Gastrocnemius medialis (tissue), 4 donors: ENCODE results near the gene TBXA2R. TPM values are rescaled to one million over a fixed set of nuclear protein-coding genes. Genes with fewer than 3 reads are reported as not detected.

Experiments
- ATAC-seq, 2 donors: fragments of 150-250 bp; one replicate each; pipeline ENCODE4 v1.9.1; 2016
- DNase-seq, 2 donors: peaks; one replicate each; pipeline ENCODE4 v3.0.0-alpha.2; 2019
- H3K27ac ChIP-seq, 4 donors: fragments of 200-600 bp; sonication (generic); 1 replicate in 1 of 4; 2 replicates in 3 of 4; pipeline ENCODE4 v1.5.1; 2016 to 2018; ENCODE audit warnings: mild to moderate bottlenecking in 2 of 4, moderate library complexity in 1 of 4
- H3K27me3 ChIP-seq, 3 donors: fragments of 200-600 bp; sonication (generic) in 2 of 3; 1 replicate in 1 of 3; 2 replicates in 2 of 3; pipeline versions ENCODE4 v1.5.1 to v1.6.0; 2016 to 2019; ENCODE audit warnings: mild to moderate bottlenecking in 1 of 3, moderate library complexity in 1 of 3
- H3K36me3 ChIP-seq, 2 donors: fragments of 200-600 bp; sonication (generic) in 1 of 2; one replicate each; pipeline ENCODE4 v1.5.1; 2017 to 2018
- H3K4me1 ChIP-seq, 2 donors: fragments of 200-600 bp; sonication (generic) in 1 of 2; one replicate each; pipeline ENCODE4 v1.5.1; 2016 to 2017; ENCODE audit warnings: mild to moderate bottlenecking in 2 of 2
- H3K4me3 ChIP-seq, 4 donors: fragments of 200-600 bp; sonication (generic) in 3 of 4; 1 replicate in 1 of 4; 2 replicates in 3 of 4; pipeline ENCODE4 v1.5.1; 2016 to 2019; ENCODE audit warnings: mild to moderate bottlenecking in 2 of 4
- H3K9me3 ChIP-seq, 3 donors: fragments of 200-600 bp; sonication (generic) in 2 of 3; 1 replicate in 1 of 3; 2 replicates in 2 of 3; pipeline ENCODE4 v1.5.1; 2016 to 2019
- POLR2A ChIP-seq, 2 donors: fragments of 450-650 bp; IDR thresholded peaks; one replicate each; pipeline ENCODE4 v1.6.1; 2017; ENCODE audit warnings: antibody characterized with exemption in 2 of 2, mild to moderate bottlenecking in 2 of 2, moderate library complexity in 2 of 2
- in situ Hi-C, 4 donors: fragments of 200-750 bp; cut with MboI; loops; one replicate each; pipeline versions ENCODE4 v1.15.0 to v1.8.0; 2017; ENCODE audit warnings: low sequenced_read_pairs in 4 of 4
- intact Hi-C: fragments of 100-400 bp; cut with DNase I; formaldehyde crosslinking; loops from one replicate; pipeline ENCODE4 v1.15.1; 2023; ENCODE audit warnings: low total_unique reads
- total RNA-seq, 4 donors: library from RNA; depleted of rRNA; stranded (reverse); fragments of >200 nt; gene quantifications; one replicate each; pipeline versions ENCODE4 v1.1.0 to v1.2.3, GENCODE V29; 2016
- TF ChIP-seq, protein P1 (sequence below), 5 experiments: fragments of 450-650 bp in 3 of 5; fragments of 200-600 bp in 2 of 5; sonication (generic) in 2 of 5; IDR thresholded peaks in 4 of 5; conservative IDR thresholded peaks in 1 of 5; 1 replicate in 4 of 5; 2 replicates in 1 of 5; pipeline ENCODE4 v1.5.1; 2016 to 2019; ENCODE audit warnings: antibody characterized with exemption in 5 of 5, mild to moderate bottlenecking in 3 of 5, moderate library complexity in 3 of 5

TBXA2R gene
- total RNA-seq, 4 donors from 2014 or later = 0.36 to 1.2 (median 0.51) TPM; not detected in 1

DNA sequence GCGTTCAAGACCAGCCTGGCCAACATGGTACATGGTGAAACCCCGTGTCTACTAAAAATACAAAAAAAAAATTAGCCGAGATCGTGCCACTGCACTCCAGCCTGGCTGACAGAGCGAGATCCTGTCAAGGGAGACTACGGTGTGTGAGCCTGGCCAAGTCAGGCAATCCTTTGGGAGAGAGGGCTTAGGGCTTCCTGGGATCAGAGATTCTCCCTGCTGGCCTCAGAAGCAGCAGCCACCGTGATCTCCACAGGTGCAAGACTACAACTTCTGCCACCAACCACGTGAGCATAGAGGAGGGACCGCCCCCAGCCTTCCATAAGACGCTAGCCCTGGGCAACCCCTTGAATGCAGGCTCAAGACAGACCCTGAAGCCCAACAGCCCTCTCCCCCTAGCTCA is 56.9 kb downstream of the TBXA2R start:
- Histone ChIP-seq H3K4me3 (no peak overlapping the region), H3K4me1 (peaks cover 0 to 6% of the 10 kb centered on the region in 2 donors), H3K27me3 (no peaks in the 10 kb centered on the region), H3K36me3 (no peaks in the 10 kb centered on the region), H3K27ac (no peak overlapping the region), H3K9me3 (no peaks in the 10 kb centered on the region)
- no peak for ATAC-seq
- DNase-seq = no peak
- intact Hi-C loops = loop anchor here (5.0 kb wide), 1 partner anchor 32 kb away; no protein-coding TSS in a partner anchor
- in situ Hi-C loops = no loop called here
- no peak for TF ChIP-seq POLR2A (IDR thresholded peaks at IDR 0.05)
- TF ChIP-seq, protein P1, sequence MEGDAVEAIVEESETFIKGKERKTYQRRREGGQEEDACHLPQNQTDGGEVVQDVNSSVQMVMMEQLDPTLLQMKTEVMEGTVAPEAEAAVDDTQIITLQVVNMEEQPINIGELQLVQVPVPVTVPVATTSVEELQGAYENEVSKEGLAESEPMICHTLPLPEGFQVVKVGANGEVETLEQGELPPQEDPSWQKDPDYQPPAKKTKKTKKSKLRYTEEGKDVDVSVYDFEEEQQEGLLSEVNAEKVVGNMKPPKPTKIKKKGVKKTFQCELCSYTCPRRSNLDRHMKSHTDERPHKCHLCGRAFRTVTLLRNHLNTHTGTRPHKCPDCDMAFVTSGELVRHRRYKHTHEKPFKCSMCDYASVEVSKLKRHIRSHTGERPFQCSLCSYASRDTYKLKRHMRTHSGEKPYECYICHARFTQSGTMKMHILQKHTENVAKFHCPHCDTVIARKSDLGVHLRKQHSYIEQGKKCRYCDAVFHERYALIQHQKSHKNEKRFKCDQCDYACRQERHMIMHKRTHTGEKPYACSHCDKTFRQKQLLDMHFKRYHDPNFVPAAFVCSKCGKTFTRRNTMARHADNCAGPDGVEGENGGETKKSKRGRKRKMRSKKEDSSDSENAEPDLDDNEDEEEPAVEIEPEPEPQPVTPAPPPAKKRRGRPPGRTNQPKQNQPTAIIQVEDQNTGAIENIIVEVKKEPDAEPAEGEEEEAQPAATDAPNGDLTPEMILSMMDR (IDR thresholded peaks at IDR 0.05 in 4 of 5, conservative IDR thresholded peaks at IDR 0.05 in 1 of 5) = no peak

DNA sequence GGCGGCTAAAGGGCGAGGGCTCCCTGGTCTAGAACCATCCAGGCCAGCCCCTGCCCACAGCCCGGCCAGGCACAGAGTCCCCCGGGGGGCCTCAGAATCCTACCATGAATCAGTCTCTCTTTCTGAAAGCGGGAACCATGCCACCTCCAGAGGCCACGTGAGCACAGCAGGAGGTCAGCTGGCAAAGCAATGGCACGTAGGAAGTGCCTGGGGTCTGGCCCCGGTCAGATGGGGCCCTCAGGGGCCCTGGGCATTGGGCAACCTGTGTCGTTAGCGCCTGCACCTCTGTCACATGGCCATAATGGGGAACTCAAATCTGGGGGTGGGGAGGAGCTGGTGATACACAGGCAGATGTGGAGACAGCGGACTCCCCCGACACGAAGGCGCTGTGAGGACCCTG is 58.1 kb downstream of the TBXA2R start:
- in situ Hi-C loops (no loop called here), intact Hi-C loops (loop anchor here (5.0 kb wide), 1 partner anchor 34 kb away; no protein-coding TSS in a partner anchor)
- DNase-seq (no peak), ATAC-seq (no peak)
- H3K27ac ChIP-seq = no peak overlapping the region
- H3K4me1 ChIP-seq = peaks cover 0 to 6% of the 10 kb centered on the region in 2 donors
- H3K36me3 ChIP-seq = no peaks in the 10 kb centered on the region
- no peaks in the 10 kb centered on the region for H3K27me3 ChIP-seq
- H3K9me3 ChIP-seq = no peaks in the 10 kb centered on the region
- no peak overlapping the region for H3K4me3 ChIP-seq
- no peak for TF ChIP-seq POLR2A (IDR thresholded peaks at IDR 0.05)
- TF ChIP-seq, protein P1 (IDR thresholded peaks at IDR 0.05 in 4 of 5, conservative IDR thresholded peaks at IDR 0.05 in 1 of 5) = no peak

DNA sequence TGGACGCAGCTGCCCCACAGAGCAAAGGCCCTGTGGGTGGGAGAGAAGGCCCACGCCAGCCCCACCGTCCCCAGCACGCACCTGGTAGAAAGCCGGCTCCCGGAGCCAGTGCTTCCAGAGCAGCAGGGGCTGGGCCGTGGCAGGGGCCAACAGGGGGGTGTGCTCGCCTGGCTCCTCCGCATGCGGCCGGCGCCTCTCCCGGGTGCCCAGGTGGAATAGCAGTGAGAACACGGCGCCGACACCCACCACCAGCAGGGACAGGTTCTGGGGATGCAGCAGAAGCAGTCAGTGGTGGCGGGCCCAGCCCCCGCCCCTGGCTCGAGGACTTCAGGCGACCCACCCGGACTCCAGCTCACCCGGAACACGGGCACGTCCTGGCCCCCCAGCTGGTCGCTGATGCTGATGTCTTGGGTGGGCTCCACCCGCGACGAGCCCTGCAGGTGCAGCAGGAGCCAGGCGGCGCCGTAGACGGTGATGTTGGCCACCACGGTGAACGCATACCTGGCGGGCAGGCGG is 58.9 kb downstream of the TBXA2R start:
- ATAC-seq (no peak), DNase-seq (no peak)
- intact Hi-C loops (loop anchor here (5.0 kb wide), 1 partner anchor 34 kb away; no protein-coding TSS in a partner anchor), in situ Hi-C loops (no loop called here)
- Histone ChIP-seq H3K27ac (no peak overlapping the region), H3K4me3 (no peak overlapping the region), H3K27me3 (no peaks in the 10 kb centered on the region), H3K4me1 (peaks cover 0 to 3% of the 10 kb centered on the region in 2 donors), H3K9me3 (no peaks in the 10 kb centered on the region), H3K36me3 (no peaks in the 10 kb centered on the region)
- TF ChIP-seq POLR2A (IDR thresholded peaks at IDR 0.05) = no peak
- TF ChIP-seq, protein P1 (IDR thresholded peaks at IDR 0.05 in 4 of 5, conservative IDR thresholded peaks at IDR 0.05 in 1 of 5) = peak in 1 of 5 experiments; percentile 3

DNA sequence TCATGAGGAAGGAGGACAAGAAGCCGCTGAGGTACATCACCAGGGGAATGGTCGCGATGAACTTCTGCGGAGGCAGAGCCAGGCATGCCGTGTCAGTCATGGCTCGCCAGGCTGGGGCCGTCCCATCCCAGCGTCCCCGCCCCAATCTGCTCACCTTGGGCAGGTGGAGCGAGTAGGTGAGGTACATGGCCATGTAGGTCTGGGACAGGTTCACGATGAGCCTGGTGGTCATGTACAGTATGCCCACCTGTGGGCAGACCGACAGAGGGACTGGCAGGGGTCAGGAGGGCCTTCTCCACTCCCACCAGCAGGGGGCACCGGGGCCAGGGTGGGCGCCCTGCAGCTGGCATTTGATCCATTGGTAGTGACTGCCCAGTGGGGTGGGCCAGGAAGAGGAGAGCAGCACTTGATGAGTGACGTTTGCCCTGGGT is 59.4 kb downstream of the TBXA2R start:
- Histone ChIP-seq H3K27me3 (no peaks in the 10 kb centered on the region), H3K27ac (no peak overlapping the region), H3K4me1 (no peaks in the 10 kb centered on the region), H3K4me3 (no peak overlapping the region), H3K36me3 (no peaks in the 10 kb centered on the region), H3K9me3 (no peaks in the 10 kb centered on the region)
- intact Hi-C loops = loop anchor here (5.0 kb wide), 1 partner anchor 35 kb away; no protein-coding TSS in a partner anchor
- in situ Hi-C loops = no loop called here
- ATAC-seq = no peak
- no peak for TF ChIP-seq POLR2A (IDR thresholded peaks at IDR 0.05)
- TF ChIP-seq, protein P1 (IDR thresholded peaks at IDR 0.05 in 4 of 5, conservative IDR thresholded peaks at IDR 0.05 in 1 of 5) = peak in 4 of 5 experiments; percentile 14 to 47 (median 46)
- no peak for DNase-seq
